Right cardiac atrium (tissue), 5 donors: ENCODE results near the gene MAEA. TPM values are rescaled to one million over a fixed set of nuclear protein-coding genes. Genes with fewer than 3 reads are reported as not detected.

Experiments used
- ATAC-seq, 2 donors: fragments of 200-7000 bp; cut with Tn5 transposase; one replicate each; pipeline versions ENCODE4 v1.8.0 to v1.9.1; 2020; ENCODE audit warnings: moderate library complexity in 2 of 2, mild to moderate bottlenecking in 1 of 2
- DNase-seq, 3 donors: peaks; one replicate each; pipeline ENCODE4 v3.0.0-alpha.2; 2020
- H3K27ac ChIP-seq: one replicate; pipeline ENCODE4 v1.5.1; 2013; ENCODE audit warnings: mild to moderate bottlenecking, low read length, control low read depth, moderate library complexity
- H3K27me3 ChIP-seq: one replicate; pipeline ENCODE4 v1.6.1; 2013; ENCODE audit not compliant: control insufficient read depth, insufficient read depth
- H3K4me1 ChIP-seq: one replicate; pipeline ENCODE4 v1.6.1; 2013; ENCODE audit warnings: low read length; ENCODE audit not compliant: control insufficient read depth, insufficient read depth
- H3K4me3 ChIP-seq: one replicate; pipeline ENCODE4 v1.5.1; 2013; ENCODE audit warnings: low read length, control low read depth
- H3K9me3 ChIP-seq: one replicate; pipeline ENCODE4 v1.6.1; 2013; ENCODE audit warnings: low read length; ENCODE audit not compliant: control insufficient read depth
- WGBS: extraction: QIAGEN DNeasy Blood & Tissue Kit; methylation state at CpG from one replicate; pipeline ENCODE4 v1.1.7; 2013; 5-methylcytosine and 5-hydroxymethylcytosine counted together
- intact Hi-C, 4 donors: fragments of 100-400 bp; cut with DNase I; formaldehyde crosslinking; loops; one replicate each; pipeline versions ENCODE4 v1.11.0 to v1.14.0; 2022 to 2023
- polyA plus RNA-seq: library from polyadenylated mRNA; stranded (reverse); fragments of 200-250 nt; gene quantifications from one replicate; pipeline ENCODE4 v1.2.3, GENCODE V29; 2013
- total RNA-seq, 4 donors: library from RNA; stranded (reverse); fragmentation: NEBNext Ultra II Directional; extraction: Animal tissue kit (Norgen Biotek cat#: 25700); gene quantifications; one replicate each; pipeline ENCODE4 v1.2.1, GENCODE V29; 2021
- donor health status: healthy with polysubstance abuse.
- donor health status: DM: no; HTN: yes; CAD: no.
- donor health status: DM: no; HTN: no; CAD: no.
- donor health status: DM: no; HTN: yes; CAD: no; lungs with severe emphysema.
- donor health status: DM: yes; HTN: yes; CAD: no.

The MAEA gene
- total and polyA plus RNA-seq, 5 donors, result 51.6 to 61.8 (median 58.5) TPM

- Histone ChIP-seq H3K27me3 (no peaks in the 10 kb centered on the region), H3K4me1 (peaks cover 10% of the 10 kb centered on the region), H3K27ac (no peak overlapping the region), H3K9me3 (no peaks in the 10 kb centered on the region), H3K4me3 (no peak overlapping the region)
- WGBS, result 96% methylated on average over 20 of the region's 20 CpGs
- intact Hi-C loops, result no loop called here
- DNase-seq (peak in 2 of 3 donors; percentile 33 to 38), ATAC-seq (no peak)
Measured at GRCh38 chr4:1312821-1313640, 23.3 kb downstream of the MAEA start.

GRCh38 chr4:1315306-1315705, 25.6 kb downstream of the MAEA start:
- no peak overlapping the region for H3K27ac ChIP-seq
- WGBS, result 96% methylated on average over 28 of the region's 28 CpGs
- peak in 1 of 3 donors; percentile 31 for DNase-seq
- no peaks in the 10 kb centered on the region for H3K27me3 ChIP-seq
- intact Hi-C loops, result no loop called here
- no peak for ATAC-seq
- no peaks in the 10 kb centered on the region for H3K9me3 ChIP-seq
- peaks cover 6% of the 10 kb centered on the region for H3K4me1 ChIP-seq
- no peak overlapping the region for H3K4me3 ChIP-seq

- H3K4me1 ChIP-seq, result no peaks in the 10 kb centered on the region
- no peak for ATAC-seq
- no peak overlapping the region for H3K4me3 ChIP-seq
- no peaks in the 10 kb centered on the region for H3K9me3 ChIP-seq
- DNase-seq, result peak in 1 of 3 donors; percentile 29
- no peak overlapping the region for H3K27ac ChIP-seq
- 92% methylated on average over 27 of the region's 27 CpGs for WGBS
- no peaks in the 10 kb centered on the region for H3K27me3 ChIP-seq
- intact Hi-C loops, result no loop called here
Measured at GRCh38 chr4:1315836-1316536, 26.3 kb downstream of the MAEA start.

GRCh38 chr4:1316537-1317168, 27.0 kb downstream of the MAEA start:
- WGBS, result 80% methylated on average over 16 of the region's 16 CpGs
- H3K9me3 ChIP-seq, result no peaks in the 10 kb centered on the region
- ATAC-seq, result no peak
- no peaks in the 10 kb centered on the region for H3K27me3 ChIP-seq
- peak in 2 of 3 donors; percentile 2 to 20 for DNase-seq
- no peak overlapping the region for H3K27ac ChIP-seq
- H3K4me1 ChIP-seq, result no peaks in the 10 kb centered on the region
- intact Hi-C loops, result no loop called here
- H3K4me3 ChIP-seq, result no peak overlapping the region

GRCh38 chr4:1317177-1318045, 27.7 kb downstream of the MAEA start:
- Histone ChIP-seq H3K4me1 (no peaks in the 10 kb centered on the region), H3K27me3 (no peaks in the 10 kb centered on the region), H3K4me3 (no peak overlapping the region), H3K9me3 (no peaks in the 10 kb centered on the region), H3K27ac (no peak overlapping the region)
- peak in 2 of 3 donors; percentile 7 to 16 for DNase-seq
- peak in 1 of 2 donors; percentile 17 for ATAC-seq
- 93% methylated on average over 29 of the region's 29 CpGs for WGBS
- intact Hi-C loops, result no loop called here

GRCh38 chr4:1318046-1318375, 28.3 kb downstream of the MAEA start:
- Histone ChIP-seq H3K4me3 (no peak overlapping the region), H3K27ac (no peak overlapping the region), H3K9me3 (no peaks in the 10 kb centered on the region), H3K4me1 (no peaks in the 10 kb centered on the region), H3K27me3 (no peaks in the 10 kb centered on the region)
- intact Hi-C loops, result no loop called here
- peak in 1 of 2 donors; percentile 12 for ATAC-seq
- DNase-seq, result peak in 1 of 3 donors; percentile 39
- 98% methylated on average over 13 of the region's 13 CpGs for WGBS

- no peak overlapping the region for H3K4me3 ChIP-seq
- H3K27me3 ChIP-seq, result no peaks in the 10 kb centered on the region
- WGBS, result 90% methylated on average over 18 of the region's 18 CpGs
- H3K27ac ChIP-seq, result no peak overlapping the region
- ATAC-seq (no peak), DNase-seq (peak in 2 of 3 donors; percentile 16 to 61)
- intact Hi-C loops, result no loop called here
- no peaks in the 10 kb centered on the region for H3K9me3 ChIP-seq
- no peaks in the 10 kb centered on the region for H3K4me1 ChIP-seq
Measured at GRCh38 chr4:1318488-1319213, 29.0 kb downstream of the MAEA start.

GRCh38 chr4:1321486-1321885, 31.8 kb downstream of the MAEA start:
- H3K4me1 ChIP-seq, result no peaks in the 10 kb centered on the region
- ATAC-seq, result no peak
- WGBS, result 87% methylated on average over 13 of the region's 13 CpGs
- intact Hi-C loops, result no loop called here
- DNase-seq, result peak in 2 of 3 donors; percentile 27 to 37
- H3K27ac ChIP-seq, result no peak overlapping the region
- no peak overlapping the region for H3K4me3 ChIP-seq
- H3K9me3 ChIP-seq, result no peaks in the 10 kb centered on the region
- H3K27me3 ChIP-seq, result no peaks in the 10 kb centered on the region

- WGBS, result 92% methylated on average over 18 of the region's 18 CpGs
Measured at GRCh38 chr4:1321946-1322650, 32.4 kb downstream of the MAEA start.

GRCh38 chr4:1323280-1323634, 33.6 kb downstream of the MAEA start:
- H3K4me3 ChIP-seq, result no peak overlapping the region
- intact Hi-C loops, result no loop called here
- DNase-seq (peak in 1 of 3 donors; percentile 1), ATAC-seq (no peak)
- H3K4me1 ChIP-seq, result no peaks in the 10 kb centered on the region
- H3K9me3 ChIP-seq, result no peaks in the 10 kb centered on the region
- no peaks in the 10 kb centered on the region for H3K27me3 ChIP-seq
- no peak overlapping the region for H3K27ac ChIP-seq
- WGBS, result 76% methylated on average over 8 of the region's 8 CpGs

More at GRCh38 chr4:1321946-1322650, 32.4 kb downstream of the MAEA start:
- Histone ChIP-seq H3K9me3 (no peaks in the 10 kb centered on the region), H3K4me3 (no peak overlapping the region), H3K27me3 (no peaks in the 10 kb centered on the region), H3K4me1 (no peaks in the 10 kb centered on the region), H3K27ac (no peak overlapping the region)
- ATAC-seq (no peak), DNase-seq (peak in 2 of 3 donors; percentile 35 to 55)
- intact Hi-C loops, result no loop called here
